Osteocyte (in vitro differentiated cells): ENCODE measurements around the gene MAPK1. TPM values are rescaled to one million over a fixed set of nuclear protein-coding genes. Genes with fewer than 3 reads are reported as not detected.
"Not testable (repeated sequence)": the region's sequence is repeated elsewhere in the genome, so short reads cannot be mapped to it uniquely, and the experiment has no call there.

Experiments
- DNase-seq: peaks from one replicate; pipeline ENCODE4 v3.0.0; 2021; ENCODE audit warnings: mixed read lengths; ENCODE audit not compliant: unreplicated experiment; ENCODE audit errors: extremely low spot score
- H3K27ac Mint-ChIP-seq: one replicate; pipeline ENCODE4 v1.8.0; 2021; ENCODE audit warnings: mild to moderate bottlenecking, mixed read lengths; ENCODE audit not compliant: unreplicated experiment
- H3K27me3 Mint-ChIP-seq: one replicate; pipeline ENCODE4 v1.8.0; 2021; ENCODE audit warnings: mixed read lengths; ENCODE audit not compliant: unreplicated experiment
- H3K36me3 Mint-ChIP-seq: one replicate; pipeline ENCODE4 v1.8.0; 2021; ENCODE audit warnings: mixed read lengths; ENCODE audit not compliant: unreplicated experiment
- H3K4me1 Mint-ChIP-seq: one replicate; pipeline ENCODE4 v1.8.0; 2021; ENCODE audit warnings: mixed read lengths; ENCODE audit not compliant: unreplicated experiment
- H3K4me3 Mint-ChIP-seq: one replicate; pipeline ENCODE4 v1.8.0; 2021; ENCODE audit warnings: mild to moderate bottlenecking, moderate library complexity, mixed read lengths; ENCODE audit not compliant: unreplicated experiment
- H3K9me3 Mint-ChIP-seq: one replicate; pipeline ENCODE4 v1.8.0; 2021; ENCODE audit warnings: mixed read lengths; ENCODE audit not compliant: unreplicated experiment
- total RNA-seq: library from RNA; stranded (reverse); gene quantifications from 2 replicates; pipeline ENCODE4 v1.2.1, GENCODE V29; 2021
- TF ChIP-seq, protein P1 (sequence below): fragments of 200-600 bp; sonication (generic); IDR thresholded peaks from 2 replicates; pipeline ENCODE4 v1.5.0; 2021; ENCODE audit warnings: antibody characterized with exemption, mild to moderate bottlenecking, moderate library complexity

Gene MAPK1
- total RNA-seq, 1 donor from 2014 or later: 159 TPM

DNA sequence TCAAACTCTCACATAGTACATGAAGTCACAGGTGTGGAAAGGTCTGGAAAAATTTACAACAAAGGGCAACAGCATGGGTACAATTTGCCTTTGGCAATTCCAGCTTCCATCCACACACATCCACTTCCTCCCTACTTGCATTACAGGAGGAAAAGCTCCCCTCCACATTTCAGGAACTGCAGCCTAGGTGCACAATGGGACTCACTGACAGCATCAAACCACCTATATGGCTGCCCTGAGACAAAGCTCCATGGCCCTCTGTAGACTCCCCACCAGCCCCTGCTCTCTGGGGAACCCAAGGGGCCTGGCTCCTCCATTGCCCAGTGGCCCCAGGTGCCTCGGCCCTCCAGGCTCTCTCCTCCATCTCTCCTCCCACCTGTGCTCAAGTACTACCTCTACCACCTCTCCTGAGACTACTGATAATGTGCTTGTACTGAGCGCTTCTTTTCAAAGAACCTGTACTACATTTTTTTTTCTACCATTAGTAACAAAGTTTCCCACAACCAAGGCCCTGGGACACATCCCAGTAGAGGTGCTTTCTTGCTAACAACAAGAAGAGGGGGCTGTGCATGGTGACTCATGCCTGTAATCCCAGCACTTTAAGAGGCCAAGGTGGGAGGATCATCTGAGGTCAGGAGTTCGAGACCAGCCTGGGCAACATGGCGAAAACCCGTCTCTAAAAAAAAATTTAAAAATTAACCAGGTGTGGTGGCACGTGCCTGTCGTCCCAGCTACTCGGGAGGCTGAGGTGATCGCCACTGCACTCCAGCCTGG, 136.7 kb downstream of the MAPK1 start:
- no peak for DNase-seq
- Mint-ChIP-seq H3K4me1 (peaks cover 7% of the 10 kb centered on the region), H3K4me3 (no peak overlapping the region), H3K36me3 (peaks cover 3% of the 10 kb centered on the region), H3K9me3 (no peaks in the 10 kb centered on the region), H3K27me3 (no peaks in the 10 kb centered on the region), H3K27ac (no peak overlapping the region)
- TF ChIP-seq, protein P1, sequence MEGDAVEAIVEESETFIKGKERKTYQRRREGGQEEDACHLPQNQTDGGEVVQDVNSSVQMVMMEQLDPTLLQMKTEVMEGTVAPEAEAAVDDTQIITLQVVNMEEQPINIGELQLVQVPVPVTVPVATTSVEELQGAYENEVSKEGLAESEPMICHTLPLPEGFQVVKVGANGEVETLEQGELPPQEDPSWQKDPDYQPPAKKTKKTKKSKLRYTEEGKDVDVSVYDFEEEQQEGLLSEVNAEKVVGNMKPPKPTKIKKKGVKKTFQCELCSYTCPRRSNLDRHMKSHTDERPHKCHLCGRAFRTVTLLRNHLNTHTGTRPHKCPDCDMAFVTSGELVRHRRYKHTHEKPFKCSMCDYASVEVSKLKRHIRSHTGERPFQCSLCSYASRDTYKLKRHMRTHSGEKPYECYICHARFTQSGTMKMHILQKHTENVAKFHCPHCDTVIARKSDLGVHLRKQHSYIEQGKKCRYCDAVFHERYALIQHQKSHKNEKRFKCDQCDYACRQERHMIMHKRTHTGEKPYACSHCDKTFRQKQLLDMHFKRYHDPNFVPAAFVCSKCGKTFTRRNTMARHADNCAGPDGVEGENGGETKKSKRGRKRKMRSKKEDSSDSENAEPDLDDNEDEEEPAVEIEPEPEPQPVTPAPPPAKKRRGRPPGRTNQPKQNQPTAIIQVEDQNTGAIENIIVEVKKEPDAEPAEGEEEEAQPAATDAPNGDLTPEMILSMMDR: no peak

DNA sequence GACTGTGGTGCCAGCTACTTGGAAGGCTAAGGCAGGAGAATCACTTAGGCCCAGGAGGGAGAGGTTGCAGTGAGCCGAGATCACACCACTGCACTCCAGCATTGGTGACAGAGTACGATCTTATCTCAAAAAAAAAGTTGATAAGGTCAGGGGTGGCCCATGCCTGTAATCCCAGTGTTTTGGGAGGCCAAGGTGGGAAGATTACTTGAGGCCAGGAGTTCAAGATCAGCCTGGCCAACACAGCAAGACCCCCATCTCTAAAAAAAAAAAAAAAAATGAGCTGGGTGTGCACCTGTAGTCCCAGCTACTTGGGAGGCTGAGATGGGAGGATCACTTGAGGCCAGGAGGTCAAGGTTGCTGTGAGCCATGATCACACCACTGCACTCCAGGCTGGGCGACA, 138.3 kb downstream of the MAPK1 start:
- H3K27ac Mint-ChIP-seq: not testable (repeated sequence)

DNA sequence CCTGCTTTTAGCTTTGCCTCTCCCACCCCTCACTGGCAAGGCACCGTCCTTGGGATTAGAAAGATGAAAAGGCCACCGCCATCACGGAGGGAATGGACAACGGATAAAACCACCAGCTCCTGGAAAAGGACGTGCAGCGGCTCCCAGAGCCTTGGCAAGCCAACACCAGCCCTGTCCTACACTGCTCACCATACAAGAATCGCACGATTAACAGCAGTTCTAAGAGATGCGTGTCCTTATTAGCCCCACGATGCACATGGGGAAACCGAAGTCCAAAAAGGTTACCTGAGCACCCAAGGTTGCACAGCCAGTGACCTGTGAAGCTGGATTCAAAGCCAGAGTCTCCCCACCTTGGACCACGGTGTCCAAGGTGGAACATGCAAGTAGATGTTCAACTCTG, 139.2 kb downstream of the MAPK1 start:
- DNase-seq: no peak
- Mint-ChIP-seq H3K36me3 (peaks cover 3% of the 10 kb centered on the region), H3K27ac (no peak overlapping the region), H3K9me3 (no peaks in the 10 kb centered on the region), H3K4me3 (no peak overlapping the region), H3K27me3 (no peaks in the 10 kb centered on the region), H3K4me1 (no peaks in the 10 kb centered on the region)
- TF ChIP-seq, protein P1: no peak

More for the DNA sequence above, 138.3 kb downstream of the MAPK1 start:
- DNase-seq, H3K4me1 Mint-ChIP-seq, H3K9me3 Mint-ChIP-seq, H3K4me3 Mint-ChIP-seq, H3K36me3 Mint-ChIP-seq, H3K27me3 Mint-ChIP-seq: not testable (repeated sequence)

DNA sequence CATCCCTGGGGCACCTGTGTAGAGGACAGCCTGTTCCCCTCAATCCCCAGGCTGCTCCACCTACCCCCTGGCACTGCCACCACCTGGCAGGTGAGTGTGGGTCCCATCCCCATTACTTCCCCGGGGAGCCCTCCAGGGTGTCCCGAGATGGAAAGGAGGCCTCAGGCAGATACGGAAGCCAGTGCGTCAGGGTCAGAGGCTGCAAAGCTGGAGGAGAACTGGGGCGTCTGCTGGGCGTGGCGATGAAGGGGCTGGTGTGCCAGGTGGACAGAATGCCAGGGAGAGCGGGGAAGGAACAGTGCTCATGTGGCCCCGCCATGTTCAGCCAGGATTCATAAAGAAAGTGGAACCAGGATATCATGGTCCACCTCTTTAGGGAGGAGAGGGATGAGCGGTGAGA, 139.7 kb downstream of the MAPK1 start:
- H3K36me3 Mint-ChIP-seq: peaks cover 3% of the 10 kb centered on the region
- DNase-seq: no peak
- H3K27me3 Mint-ChIP-seq: no peaks in the 10 kb centered on the region
- no peaks in the 10 kb centered on the region for H3K4me1 Mint-ChIP-seq
- no peak overlapping the region for H3K4me3 Mint-ChIP-seq
- H3K9me3 Mint-ChIP-seq: no peaks in the 10 kb centered on the region
- TF ChIP-seq, protein P1: no peak
- no peak overlapping the region for H3K27ac Mint-ChIP-seq

DNA sequence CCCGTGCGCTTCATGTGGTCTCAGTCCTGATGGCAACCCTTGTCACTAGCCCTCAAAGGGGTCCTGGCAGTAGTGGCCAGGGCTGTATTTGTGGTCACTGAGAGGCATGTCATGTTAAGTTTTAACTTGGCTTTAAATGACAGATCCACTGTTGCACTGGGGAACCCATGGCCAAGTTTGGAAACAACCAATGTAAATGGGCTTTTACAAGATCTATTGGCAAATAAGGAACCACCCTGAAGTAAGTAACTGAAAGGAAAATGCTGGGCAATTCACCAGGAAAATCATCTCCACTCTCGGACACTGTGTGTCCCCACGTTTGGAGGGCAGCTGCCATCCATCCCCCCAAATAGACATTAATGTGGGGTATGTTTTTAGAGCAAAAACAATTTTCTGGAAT, 140.3 kb downstream of the MAPK1 start:
- no peaks in the 10 kb centered on the region for H3K27me3 Mint-ChIP-seq
- peaks cover 3% of the 10 kb centered on the region for H3K36me3 Mint-ChIP-seq
- no peaks in the 10 kb centered on the region for H3K9me3 Mint-ChIP-seq
- no peak for DNase-seq
- H3K4me1 Mint-ChIP-seq: peaks cover 4% of the 10 kb centered on the region
- TF ChIP-seq, protein P1: no peak
- H3K4me3 Mint-ChIP-seq: no peak overlapping the region
- no peak overlapping the region for H3K27ac Mint-ChIP-seq
